Activated CD4-positive, alpha-beta T cell treated with anti-CD3 and anti-CD28 coated beads, Interleukin-10, Interleukin-2, amounts not matched to agents 100 ng/mL and 50 ng/mL, durations not matched to agents 16 hours and 8 hours (primary cell): ENCODE results near the gene LGI1.
A peak's percentile ranks its signal among the peaks of the same experiment; 100 is the strongest.
"Not testable (repeated sequence)": the region's sequence is repeated elsewhere in the genome, so short reads cannot be mapped to it uniquely, and the experiment has no call there.

Experiments
- DNase-seq: peaks from one replicate; pipeline ENCODE4 v3.0.0-alpha.2; 2020

The LGI1 gene

GRCh38 chr10:93812659-93813338 is 55.1 kb downstream of the LGI1 start:
- DNase-seq, result no peak

- DNase-seq, result peak; percentile 53
Measured at GRCh38 chr10:93813507-93814465, 56.0 kb downstream of the LGI1 start.

DNA sequence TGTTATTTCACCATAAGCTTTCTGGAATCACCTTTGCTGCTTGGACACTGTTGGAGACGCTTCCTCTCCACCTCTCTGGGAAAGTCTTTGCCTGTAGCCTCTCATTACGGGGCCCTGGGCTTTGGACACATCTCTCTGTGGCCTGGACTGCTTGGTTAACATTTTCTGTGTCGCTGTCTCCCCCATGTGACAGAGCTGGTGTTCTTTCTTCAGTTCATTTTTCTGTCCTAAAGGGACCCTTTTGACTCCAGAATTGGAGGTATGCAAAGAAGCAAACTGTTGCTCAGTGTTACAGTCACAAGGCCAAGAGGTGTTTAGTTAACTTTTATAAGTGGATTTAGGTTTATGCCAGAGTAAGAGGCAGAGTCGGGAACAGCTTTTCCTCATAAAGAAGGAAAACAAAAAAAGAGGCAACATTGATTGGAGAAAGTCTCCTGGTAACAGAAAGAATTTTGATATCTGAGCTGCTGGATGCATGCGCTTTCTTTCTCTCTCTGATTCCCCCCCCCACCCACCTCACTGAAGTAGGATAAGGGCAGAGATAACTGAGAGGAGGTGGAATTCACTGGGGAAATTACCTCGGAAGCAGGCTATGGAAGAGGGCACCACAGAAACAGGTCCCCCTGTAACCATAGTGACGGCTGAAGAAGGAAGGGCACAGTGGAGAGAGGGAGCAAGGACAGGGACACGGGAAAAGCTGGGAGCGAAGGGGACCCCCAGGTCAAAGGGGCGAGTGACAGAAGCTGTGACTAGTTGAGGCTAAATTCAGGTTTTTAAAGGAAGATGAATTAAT is 57.8 kb downstream of the LGI1 start:
- no peak for DNase-seq

GRCh38 chr10:93816123-93816747 is 58.5 kb downstream of the LGI1 start:
- DNase-seq, result peak; percentile 44

GRCh38 chr10:93818086-93818485 is 60.4 kb downstream of the LGI1 start:
- no peak for DNase-seq

DNA sequence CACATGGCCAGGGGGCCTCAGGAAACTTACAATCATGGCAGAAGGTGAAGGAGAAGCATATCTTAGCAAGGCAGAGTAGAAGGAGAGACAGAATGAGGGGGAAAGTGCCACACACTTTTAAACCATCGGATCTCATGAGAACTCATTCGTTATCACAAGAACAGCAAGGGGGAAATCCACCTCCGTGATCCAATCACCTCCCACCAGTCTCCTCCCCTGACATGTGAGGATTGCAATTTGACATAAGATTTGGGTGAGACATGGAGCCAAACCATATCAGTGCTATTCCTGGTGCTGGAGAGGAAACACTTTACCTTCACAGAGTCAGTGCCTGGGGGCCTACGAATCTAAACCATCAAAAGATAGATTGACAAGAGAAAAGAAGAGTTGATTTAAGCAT is 61.8 kb downstream of the LGI1 start:
- no peak for DNase-seq

DNA sequence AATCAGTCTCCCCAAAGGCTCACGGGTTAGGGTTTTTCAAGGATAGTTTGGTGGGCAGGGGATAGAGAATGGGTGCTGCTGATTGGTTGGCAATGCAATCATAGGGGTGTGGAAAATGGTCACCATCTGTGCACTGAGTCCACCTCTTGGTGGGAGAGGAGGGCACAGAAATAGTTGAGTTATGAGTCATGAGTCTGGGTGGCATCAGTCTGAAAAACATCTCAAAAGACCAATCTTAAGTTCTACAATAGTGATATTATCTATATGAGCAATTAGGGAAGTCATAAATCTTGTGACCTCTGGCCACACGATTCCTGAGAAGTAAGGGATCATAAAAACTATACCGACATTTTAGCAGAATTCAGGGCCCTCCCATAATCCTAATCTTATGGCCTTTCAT is 62.7 kb downstream of the LGI1 start:
- DNase-seq, result no peak

DNA sequence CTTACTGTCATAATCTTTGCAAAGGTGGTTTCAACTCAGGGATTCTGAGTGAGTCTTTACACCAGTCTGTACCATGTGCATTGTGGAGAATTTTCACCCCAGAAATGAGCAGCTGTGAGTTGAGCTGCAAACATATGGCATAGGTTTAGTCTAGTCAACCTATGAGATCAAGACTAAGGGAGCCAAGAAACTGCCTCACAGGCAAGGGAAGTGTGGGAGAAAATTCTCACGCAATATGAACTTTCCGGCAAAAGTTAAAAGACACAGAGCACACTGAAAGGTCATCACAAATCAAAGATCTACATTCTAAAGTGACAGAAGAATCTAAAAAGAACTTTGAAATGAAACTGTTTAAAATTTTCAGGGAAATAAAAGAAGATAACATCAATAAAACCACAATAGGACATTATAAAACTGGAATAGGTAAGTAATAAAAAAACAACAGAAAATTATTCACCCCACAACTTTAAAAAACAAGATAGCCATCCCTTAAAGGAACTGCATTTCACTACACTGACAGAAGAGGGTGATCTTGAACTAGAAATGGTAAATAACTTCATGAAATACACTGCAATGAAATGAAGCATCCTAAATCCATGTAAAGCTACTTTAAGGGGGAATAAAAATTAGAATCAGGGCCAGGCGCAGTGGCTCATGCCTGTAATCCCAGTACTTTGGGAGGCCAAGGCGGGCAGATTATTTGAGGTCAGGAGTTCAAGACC is 63.5 kb downstream of the LGI1 start:
- DNase-seq, result no peak

- DNase-seq, result no peak
Measured at GRCh38 chr10:93826355-93826754, 68.6 kb downstream of the LGI1 start.

GRCh38 chr10:93827056-93827804 is 69.5 kb downstream of the LGI1 start:
- no peak for DNase-seq

- not testable (repeated sequence) for DNase-seq
Measured at GRCh38 chr10:93831065-93831464, 73.3 kb downstream of the LGI1 start.

GRCh38 chr10:93835770-93836169 is 78.0 kb downstream of the LGI1 start:
- DNase-seq, result no peak

DNA sequence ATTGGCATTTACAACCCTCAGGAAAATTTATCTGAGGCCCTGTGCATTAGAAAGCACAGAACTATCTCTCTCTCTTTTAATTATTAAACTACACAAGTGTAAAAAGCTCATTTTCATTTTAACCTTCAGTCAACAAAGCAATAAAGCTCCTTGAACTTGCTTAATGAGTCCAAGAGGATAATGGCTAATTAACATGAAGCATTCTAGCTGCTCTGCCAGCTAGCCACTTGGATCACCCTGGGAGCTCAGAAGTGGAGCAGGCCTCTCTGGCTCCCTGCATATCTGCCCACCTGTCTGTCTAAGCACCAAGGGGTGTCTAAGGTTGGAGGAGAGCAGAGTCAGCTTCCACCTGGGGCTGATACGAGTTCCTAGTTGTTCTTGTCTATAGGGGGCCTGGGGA is 80.1 kb downstream of the LGI1 start:
- no peak for DNase-seq

DNA sequence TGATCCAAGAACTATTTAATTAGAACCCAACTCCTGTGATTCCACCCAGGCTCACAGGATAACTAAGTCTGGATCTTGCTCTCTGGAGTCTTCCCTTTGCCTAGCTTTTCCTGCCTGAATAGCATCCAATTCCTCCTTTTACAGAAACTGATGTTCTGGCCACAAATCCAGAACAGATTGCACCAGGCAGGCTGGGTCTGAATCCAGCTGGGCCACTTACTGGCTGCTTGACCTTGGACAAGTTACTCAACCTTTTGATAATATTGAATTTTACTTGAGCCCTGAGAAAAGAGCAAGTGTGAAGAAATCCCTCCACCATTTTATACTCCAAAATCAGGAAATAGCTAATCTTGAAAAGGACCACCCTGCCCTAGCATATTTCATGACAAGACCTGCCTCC is 80.5 kb downstream of the LGI1 start:
- no peak for DNase-seq

- no peak for DNase-seq
Measured at GRCh38 chr10:93841961-93842360, 84.2 kb downstream of the LGI1 start.

DNA sequence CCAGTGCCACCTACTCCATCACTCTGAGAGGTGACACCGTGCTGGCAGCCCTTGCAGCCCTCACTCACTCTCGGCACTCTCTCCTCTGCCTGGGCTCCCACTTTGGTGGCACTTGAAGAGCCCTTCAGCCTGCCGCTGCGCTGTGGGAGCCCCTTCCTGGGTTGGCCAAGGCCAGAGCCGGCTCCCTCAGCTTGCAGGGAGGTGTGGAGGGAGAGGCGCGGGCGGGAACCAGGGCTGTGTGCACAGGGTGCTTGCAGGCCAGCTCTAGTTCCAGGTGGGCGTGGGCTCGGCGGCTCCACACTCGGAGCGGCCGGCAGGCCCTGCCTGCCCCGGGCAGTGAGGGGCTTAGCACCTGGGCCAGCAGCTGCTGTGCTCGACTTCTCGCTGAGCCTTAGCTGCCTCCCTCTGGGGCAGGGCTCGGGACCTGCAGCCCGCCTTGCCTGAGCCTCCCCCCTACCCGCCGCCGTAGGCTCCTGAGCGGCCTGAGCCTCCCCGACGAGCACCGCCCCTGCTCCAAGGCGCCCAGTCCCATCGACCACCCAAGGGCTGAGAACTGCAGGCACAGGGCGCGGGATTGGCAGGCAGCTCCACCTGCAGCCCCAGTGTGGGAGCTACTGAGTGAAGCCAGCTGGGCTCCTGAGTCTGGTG is 87.4 kb downstream of the LGI1 start:
- DNase-seq, result no peak
